WTC11 (cell line): Measurements from ENCODE around the gene CDK7. TPM values are rescaled to one million over a fixed set of nuclear protein-coding genes. Genes with fewer than 3 reads are reported as not detected.
"Not testable (repeated sequence)": the region's sequence is repeated elsewhere in the genome, so short reads cannot be mapped to it uniquely, and the experiment has no call there.

Experiments used
- ATAC-seq: fragments of 200-7000 bp; cut with Tn5 transposase; 2 replicates; pipeline ENCODE4 v1.10.0; 2021; ENCODE audit warnings: mild to moderate bottlenecking, moderate library complexity
- CTCF ChIA-PET: fragments of 300-600 bp; sonication (Branson Sonifier 250); formaldehyde crosslinking; loops from one replicate; lab custom pipeline; 2021; ENCODE audit warnings: antibody characterized with exemption; lab: Charles Lee
- POLR2A ChIA-PET: fragments of 350-600 bp; sonication (Branson Sonifier 250); formaldehyde crosslinking; loops from one replicate; lab custom pipeline; 2021; ENCODE audit warnings: antibody characterized with exemption; lab: Charles Lee
- DNase-seq: peaks from one replicate; pipeline ENCODE4 v3.0.0; 2021; ENCODE audit warnings: low spot score
- H3K27ac Mint-ChIP-seq: 2 replicates; pipeline ENCODE4 v1.8.0; 2021; ENCODE audit warnings: mixed read lengths
- H3K27me3 Mint-ChIP-seq: 2 replicates; pipeline ENCODE4 v1.8.0; 2021; ENCODE audit warnings: low read depth, mild to moderate bottlenecking, moderate library complexity, mixed read lengths
- H3K36me3 Mint-ChIP-seq: 2 replicates; pipeline ENCODE4 v1.8.0; 2021; ENCODE audit warnings: mixed read lengths
- H3K4me1 Mint-ChIP-seq: 2 replicates; pipeline ENCODE4 v1.8.0; 2022; ENCODE audit warnings: mixed read lengths
- H3K4me3 Mint-ChIP-seq: 2 replicates; pipeline ENCODE4 v1.8.0; 2021; ENCODE audit warnings: mild to moderate bottlenecking, moderate library complexity, mixed read lengths
- H3K9me3 Mint-ChIP-seq: 2 replicates; pipeline ENCODE4 v1.8.0; 2021; ENCODE audit warnings: mixed read lengths
- ELF4 ChIP-seq: sonication (generic); formaldehyde crosslinking; IDR thresholded peaks from 2 replicates; pipeline ENCODE4 v1.8.1; 2022; ENCODE audit warnings: low read depth, mild to moderate bottlenecking, moderate library complexity, missing genetic modification reagents
- ERG ChIP-seq: fragments of 250-450 bp; sonication (Bioruptor Pico); IDR thresholded peaks from 2 replicates; pipeline ENCODE4 v1.8.0; 2021; ENCODE audit warnings: mild to moderate bottlenecking
- GRHL2 ChIP-seq: fragments of 250-450 bp; sonication (Bioruptor Pico); IDR thresholded peaks from 2 replicates; pipeline ENCODE4 v1.8.0; 2022; ENCODE audit warnings: mild to moderate bottlenecking, moderate library complexity; ENCODE audit not compliant: insufficient replicate concordance, severe bottlenecking
- GTF2I ChIP-seq: fragments of 250-450 bp; sonication (Bioruptor Pico); conservative IDR thresholded peaks from 2 replicates; pipeline ENCODE4 v1.4.0; 2021; ENCODE audit warnings: mild to moderate bottlenecking
- IRF2 ChIP-seq: sonication (generic); formaldehyde crosslinking; IDR thresholded peaks from 2 replicates; pipeline ENCODE4 v1.8.0; 2022; ENCODE audit warnings: low read depth, missing genetic modification reagents, borderline replicate concordance
- JAZF1 ChIP-seq: fragments of 250-450 bp; sonication (Bioruptor Pico); IDR thresholded peaks from 2 replicates; pipeline ENCODE4 v1.9.0; 2021; ENCODE audit warnings: moderate library complexity, mild to moderate bottlenecking, inconsistent platforms
- MLX ChIP-seq: sonication (generic); formaldehyde crosslinking; IDR thresholded peaks from 2 replicates; pipeline ENCODE4 v1.8.1; 2023; ENCODE audit warnings: mild to moderate bottlenecking, missing genetic modification reagents, moderate library complexity
- MXD4 ChIP-seq: fragments of 250-450 bp; sonication (Bioruptor Pico); IDR thresholded peaks from 2 replicates; pipeline ENCODE4 v1.8.0; 2021; ENCODE audit warnings: mild to moderate bottlenecking, moderate library complexity, borderline replicate concordance
- MYBL2 ChIP-seq: sonication (generic); formaldehyde crosslinking; IDR thresholded peaks from 2 replicates; pipeline ENCODE4 v1.8.1; 2023; ENCODE audit warnings: mild to moderate bottlenecking, moderate library complexity, missing genetic modification reagents
- NFATC4 ChIP-seq: fragments of 250-450 bp; sonication (Bioruptor Pico); IDR thresholded peaks from 2 replicates; pipeline ENCODE4 v1.9.0; 2021; ENCODE audit warnings: mild to moderate bottlenecking
- OVOL2 ChIP-seq: fragments of 250-450 bp; sonication (Bioruptor Pico); IDR thresholded peaks from 2 replicates; pipeline ENCODE4 v1.9.0; 2021; ENCODE audit warnings: mild to moderate bottlenecking, borderline replicate concordance
- TCF7 ChIP-seq: sonication (generic); formaldehyde crosslinking; IDR thresholded peaks from 2 replicates; pipeline ENCODE4 v1.8.0; 2022; ENCODE audit warnings: mild to moderate bottlenecking, low read depth, missing genetic modification reagents, moderate library complexity
- ZBTB21 ChIP-seq: sonication (generic); formaldehyde crosslinking; IDR thresholded peaks from 2 replicates; pipeline ENCODE4 v1.8.1; 2023; ENCODE audit warnings: mild to moderate bottlenecking, missing genetic modification reagents, borderline replicate concordance
- ZNF138 ChIP-seq: sonication (generic); formaldehyde crosslinking; conservative IDR thresholded peaks from 2 replicates; pipeline ENCODE4 v1.8.1; 2022; ENCODE audit warnings: mild to moderate bottlenecking, moderate library complexity, missing genetic modification reagents
- ZNF423 ChIP-seq: fragments of 250-450 bp; sonication (Bioruptor Pico); IDR thresholded peaks from 2 replicates; pipeline ENCODE4 v2.1.2; 2022; ENCODE audit warnings: mild to moderate bottlenecking, moderate library complexity
- ZNF512 ChIP-seq: sonication (generic); formaldehyde crosslinking; IDR thresholded peaks from 2 replicates; pipeline ENCODE4 v1.8.1; 2022; ENCODE audit warnings: missing genetic modification reagents, borderline replicate concordance
- total RNA-seq: library from RNA; stranded (reverse); gene quantifications from 3 replicates; pipeline ENCODE4 v1.2.3, GENCODE V29; 2021
- TF ChIP-seq, protein P1 (sequence below): sonication (generic); formaldehyde crosslinking; IDR thresholded peaks from 2 replicates; pipeline ENCODE4 v1.8.1; 2023; ENCODE audit warnings: mild to moderate bottlenecking, moderate library complexity, missing genetic modification reagents
- TF ChIP-seq, protein P2 (sequence below): sonication (generic); formaldehyde crosslinking; IDR thresholded peaks from 2 replicates; pipeline ENCODE4 v1.8.0; 2022; ENCODE audit warnings: mild to moderate bottlenecking, missing genetic modification reagents
- TF ChIP-seq, protein P3 (sequence below): sonication (generic); formaldehyde crosslinking; IDR thresholded peaks from 2 replicates; pipeline ENCODE4 v1.8.1; 2023; ENCODE audit warnings: mild to moderate bottlenecking, missing genetic modification reagents

The CDK7 gene
- total RNA-seq, 1 experiment from 2014 or later, result 62.7 TPM

DNA sequence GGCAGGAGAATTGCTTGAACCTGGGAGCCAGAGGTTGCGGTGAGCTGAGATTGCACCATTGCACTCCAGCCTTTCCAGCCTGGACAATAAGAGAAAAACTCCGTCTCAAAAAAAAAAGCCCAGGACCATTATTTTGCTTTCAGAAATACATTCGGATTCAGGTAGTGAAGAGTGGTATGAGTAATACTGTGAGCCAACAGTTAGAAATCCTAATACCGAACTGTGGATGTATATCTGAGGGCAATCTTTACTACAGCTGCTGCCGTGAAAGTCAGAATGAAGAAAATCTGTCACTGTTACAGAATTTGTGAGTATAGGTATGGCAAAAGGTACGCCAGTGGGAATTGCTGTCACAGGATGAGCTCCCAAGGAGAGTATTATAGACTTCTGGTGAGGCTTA is 3.4 kb upstream of the CDK7 start:
- Mint-ChIP-seq H3K27me3 (no peaks in the 10 kb centered on the region), H3K36me3 (peaks cover 21% of the 10 kb centered on the region), H3K4me3 (no peak overlapping the region), H3K27ac (no peak overlapping the region), H3K9me3 (no peaks in the 10 kb centered on the region), H3K4me1 (peaks cover 10% of the 10 kb centered on the region)
- POLR2A ChIA-PET, result no interaction called here
- TF ChIP-seq GRHL2 (no peak), GTF2I (CRISPR knock-in tag) (no peak), MXD4 (CRISPR knock-in tag) (no peak), ELF4 (CRISPR knock-in tag) (no peak), ZBTB21 (CRISPR knock-in tag) (no peak), JAZF1 (no peak), TCF7 (CRISPR knock-in tag) (no peak), IRF2 (no peak), ZNF423 (CRISPR knock-in tag) (no peak), ERG (no peak), ZNF512 (CRISPR knock-in tag) (no peak), MLX (CRISPR knock-in tag) (no peak), MYBL2 (CRISPR knock-in tag) (no peak), OVOL2 (no peak), ZNF138 (no peak)
- TF ChIP-seq, protein P1, sequence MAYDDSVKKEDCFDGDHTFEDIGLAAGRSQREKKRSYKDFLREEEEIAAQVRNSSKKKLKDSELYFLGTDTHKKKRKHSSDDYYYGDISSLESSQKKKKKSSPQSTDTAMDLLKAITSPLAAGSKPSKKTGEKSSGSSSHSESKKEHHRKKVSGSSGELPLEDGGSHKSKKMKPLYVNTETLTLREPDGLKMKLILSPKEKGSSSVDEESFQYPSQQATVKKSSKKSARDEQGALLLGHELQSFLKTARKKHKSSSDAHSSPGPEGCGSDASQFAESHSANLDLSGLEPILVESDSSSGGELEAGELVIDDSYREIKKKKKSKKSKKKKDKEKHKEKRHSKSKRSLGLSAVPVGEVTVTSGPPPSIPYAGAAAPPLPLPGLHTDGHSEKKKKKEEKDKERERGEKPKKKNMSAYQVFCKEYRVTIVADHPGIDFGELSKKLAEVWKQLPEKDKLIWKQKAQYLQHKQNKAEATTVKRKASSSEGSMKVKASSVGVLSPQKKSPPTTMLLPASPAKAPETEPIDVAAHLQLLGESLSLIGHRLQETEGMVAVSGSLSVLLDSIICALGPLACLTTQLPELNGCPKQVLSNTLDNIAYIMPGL, result no peak
- TF ChIP-seq, protein P2, sequence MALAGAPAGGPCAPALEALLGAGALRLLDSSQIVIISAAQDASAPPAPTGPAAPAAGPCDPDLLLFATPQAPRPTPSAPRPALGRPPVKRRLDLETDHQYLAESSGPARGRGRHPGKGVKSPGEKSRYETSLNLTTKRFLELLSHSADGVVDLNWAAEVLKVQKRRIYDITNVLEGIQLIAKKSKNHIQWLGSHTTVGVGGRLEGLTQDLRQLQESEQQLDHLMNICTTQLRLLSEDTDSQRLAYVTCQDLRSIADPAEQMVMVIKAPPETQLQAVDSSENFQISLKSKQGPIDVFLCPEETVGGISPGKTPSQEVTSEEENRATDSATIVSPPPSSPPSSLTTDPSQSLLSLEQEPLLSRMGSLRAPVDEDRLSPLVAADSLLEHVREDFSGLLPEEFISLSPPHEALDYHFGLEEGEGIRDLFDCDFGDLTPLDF (CRISPR knock-in tag), result no peak
- CTCF ChIA-PET, result no interaction called here
- ATAC-seq (no peak), DNase-seq (no peak)

- CTCF ChIA-PET, result no interaction called here
These were observed 2.8 kb upstream of the CDK7 start for GRCh38 chr5:69231851-69232250.

DNA sequence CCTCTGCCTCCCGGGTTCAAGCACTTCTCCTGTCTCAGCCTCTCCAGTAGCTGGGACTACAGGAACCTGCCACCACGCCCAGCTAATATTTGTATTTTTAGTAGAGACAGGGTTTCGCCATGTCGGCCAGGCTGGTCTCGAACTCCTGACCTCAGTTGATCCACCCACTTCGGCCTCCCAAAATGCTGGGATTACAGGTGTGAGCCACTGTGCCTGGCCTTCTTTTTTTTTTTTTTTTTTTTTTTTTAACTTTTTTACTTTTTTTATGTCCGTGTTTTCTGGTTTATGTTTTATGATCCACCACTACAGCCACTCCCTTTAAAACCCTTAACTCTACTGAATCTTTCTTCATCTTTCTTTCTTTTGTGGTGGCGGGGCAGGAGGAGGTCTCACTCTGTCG is 2.0 kb downstream of the CDK7 start:
- CTCF ChIA-PET, result interaction anchor here (0.7 to 1.6 kb wide), 2 partner anchors 143 to 950 kb away, joined by 3 to 7 read pairs; partner anchors contain the start of gene SLC30A5
- H3K27me3 Mint-ChIP-seq, DNase-seq, ATAC-seq, H3K9me3 Mint-ChIP-seq, POLR2A ChIA-PET: not testable (repeated sequence)
- peaks cover 17% of the 10 kb centered on the region for H3K4me1 Mint-ChIP-seq
- peak overlapping the region; percentile 59 for H3K4me3 Mint-ChIP-seq
- H3K27ac Mint-ChIP-seq, result peak overlapping the region; percentile 50; the same call in 1 of the 2 replicates
- peaks cover 34% of the 10 kb centered on the region for H3K36me3 Mint-ChIP-seq

More at GRCh38 chr5:69231851-69232250, 2.8 kb upstream of the CDK7 start:
- no peaks in the 10 kb centered on the region for H3K27me3 Mint-ChIP-seq
- no peak for DNase-seq
- no peak overlapping the region for H3K4me3 Mint-ChIP-seq
- no peaks in the 10 kb centered on the region for H3K9me3 Mint-ChIP-seq
- TF ChIP-seq IRF2 (no peak), JAZF1 (no peak), NFATC4 (CRISPR knock-in tag) (no peak)
- TF ChIP-seq, protein P3, sequence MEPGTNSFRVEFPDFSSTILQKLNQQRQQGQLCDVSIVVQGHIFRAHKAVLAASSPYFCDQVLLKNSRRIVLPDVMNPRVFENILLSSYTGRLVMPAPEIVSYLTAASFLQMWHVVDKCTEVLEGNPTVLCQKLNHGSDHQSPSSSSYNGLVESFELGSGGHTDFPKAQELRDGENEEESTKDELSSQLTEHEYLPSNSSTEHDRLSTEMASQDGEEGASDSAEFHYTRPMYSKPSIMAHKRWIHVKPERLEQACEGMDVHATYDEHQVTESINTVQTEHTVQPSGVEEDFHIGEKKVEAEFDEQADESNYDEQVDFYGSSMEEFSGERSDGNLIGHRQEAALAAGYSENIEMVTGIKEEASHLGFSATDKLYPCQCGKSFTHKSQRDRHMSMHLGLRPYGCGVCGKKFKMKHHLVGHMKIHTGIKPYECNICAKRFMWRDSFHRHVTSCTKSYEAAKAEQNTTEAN, result no peak
- TF ChIP-seq, all 79 proteins: peak for 0
- POLR2A ChIA-PET, result no interaction called here
- Mint-ChIP-seq H3K27ac (no peak overlapping the region), H3K4me1 (peaks cover 10% of the 10 kb centered on the region), H3K36me3 (peaks cover 22% of the 10 kb centered on the region)
- no peak for ATAC-seq
